Measurements from ENCODE around the gene ASB16. TPM values are rescaled to one million over a fixed set of nuclear protein-coding genes. Genes with fewer than 3 reads are reported as not detected.

The ASB16 gene
- under 0.01 TPM in 1 of 2 replicates, not detected in the other for total RNA-seq

GRCh38 chr17:44170499-44171201 is at the start of gene ASB16:
ASB16 (plus strand) TSS chr17:44170704; CDS start chr17:44170790, 86 bp downstream.

GRCh38 chr17:44123356-44124117 is 47.0 kb upstream of the ASB16 start, which contains the start of gene HDAC5:
HDAC5 (minus strand) TSS chr17:44123641; CDS start chr17:44117515, 6,126 bp downstream.

GRCh38 chr17:44186307-44187130 is 16.0 kb downstream of the ASB16 start, which contains the start of gene TMUB2:
TMUB2 (plus strand) TSS chr17:44186972; CDS start chr17:44187709, 737 bp downstream.

GRCh38 chr17:44199553-44200477 is 29.3 kb downstream of the ASB16 start, which contains the start of gene ATXN7L3:
ATXN7L3 (minus strand) TSS chr17:44199884; CDS start chr17:44198070, 1,814 bp downstream.

GRCh38 chr17:44219616-44220212 is 49.2 kb downstream of the ASB16 start, which contains the start of gene UBTF:
UBTF (minus strand) TSS chr17:44219675; CDS start chr17:44218229, 1,446 bp downstream.

Small RNA genes within 50 kb of the gene (small RNA-seq; reads per million reads assigned to genes)
- gene MIR6782 (not detected), gene RNU6-131P (not detected)

Other genes with a start within 250 kb of the ASB16 start
- gene PPY, start 228.2 kb upstream of the ASB16 start, total RNA-seq: not detected in 2 replicates
- 0.37 TPM in 1 of 2 replicates, not detected in the other for gene PYY, start 216.8 kb upstream of the ASB16 start, total RNA-seq
- gene NAGS, start 166.1 kb upstream of the ASB16 start, total RNA-seq: 20.2 and 41.4 TPM in 2 replicates
- gene TMEM101, start 155.7 kb upstream of the ASB16 start, total RNA-seq: 39.1 and 58.8 TPM in 2 replicates
- gene LSM12, start 104.0 kb upstream of the ASB16 start, total RNA-seq: 84.9 and 93.8 TPM in 2 replicates
- 39.9 and 42.6 TPM in 2 replicates for gene G6PC3, start 100.0 kb upstream of the ASB16 start, total RNA-seq
- 47.4 and 53.4 TPM in 2 replicates for gene HDAC5, start 47.1 kb upstream of the ASB16 start, total RNA-seq
- 5.5 and 8.4 TPM in 2 replicates for gene HROB, start 28.8 kb upstream of the ASB16 start, total RNA-seq
- 18.6 and 19.1 TPM in 2 replicates for gene TMUB2, start 16.3 kb downstream of the ASB16 start, total RNA-seq
- gene ATXN7L3, start 29.2 kb downstream of the ASB16 start, total RNA-seq: 22.0 and 39.5 TPM in 2 replicates
- 47.0 and 59.2 TPM in 2 replicates for gene UBTF, start 49.0 kb downstream of the ASB16 start, total RNA-seq
- gene SLC4A1, start 97.4 kb downstream of the ASB16 start, total RNA-seq: not detected in 2 replicates
- under 0.01 TPM in 1 of 2 replicates, not detected in the other for gene RUNDC3A, start 137.9 kb downstream of the ASB16 start, total RNA-seq
- gene SLC25A39, start 154.1 kb downstream of the ASB16 start, total RNA-seq: 80.5 and 86.8 TPM in 2 replicates
- gene GRN, start 174.6 kb downstream of the ASB16 start, total RNA-seq: 180 and 246 TPM in 2 replicates
- gene FAM171A2, start 193.1 kb downstream of the ASB16 start, total RNA-seq: 0.73 and 0.98 TPM in 2 replicates
- gene ITGA2B, start 218.9 kb downstream of the ASB16 start, total RNA-seq: under 0.01 TPM in 1 of 2 replicates, not detected in the other

Measured in subcutaneous preadipocyte (primary cell).